Breast epithelium (tissue), 4 donors: ENCODE measurements around the gene GPR183. TPM values are rescaled to one million over a fixed set of nuclear protein-coding genes. Genes with fewer than 3 reads are reported as not detected.
"Not testable (repeated sequence)": the region's sequence is repeated elsewhere in the genome, so short reads cannot be mapped to it uniquely, and the experiment has no call there.

Source experiments
- DNase-seq, 2 donors: peaks; one replicate each; pipeline ENCODE4 v3.0.0-alpha.2; 2019; ENCODE audit warnings: low spot score in 2 of 2
- H3K27ac ChIP-seq, 2 donors: fragments of 200-600 bp; sonication (generic) in 1 of 2; one replicate each; pipeline ENCODE4 v1.5.1; 2016 to 2019; ENCODE audit warnings: mild to moderate bottlenecking in 1 of 2
- H3K27me3 ChIP-seq, 2 donors: fragments of 200-600 bp; sonication (generic) in 1 of 2; one replicate each; pipeline versions ENCODE4 v1.5.1 to v1.6.0; 2017 to 2019; ENCODE audit warnings: control low read depth in 1 of 2, mild to moderate bottlenecking in 1 of 2
- H3K36me3 ChIP-seq: fragments of 200-600 bp; one replicate; pipeline ENCODE4 v1.5.1; 2019
- H3K4me1 ChIP-seq, 2 donors: fragments of 200-600 bp; sonication (generic); one replicate each; pipeline ENCODE4 v1.5.1; 2016 to 2019; ENCODE audit warnings: control low read depth in 1 of 2
- H3K4me3 ChIP-seq, 3 donors: fragments of 200-600 bp; sonication (generic); 1 replicate in 2 of 3; 2 replicates in 1 of 3; pipeline ENCODE4 v1.5.1; 2016 to 2019; ENCODE audit warnings: mild to moderate bottlenecking in 3 of 3, moderate library complexity in 2 of 3
- H3K9me3 ChIP-seq, 2 donors: fragments of 200-600 bp; sonication (generic) in 1 of 2; one replicate each; pipeline ENCODE4 v1.5.1; 2016 to 2019; ENCODE audit warnings: control low read depth in 1 of 2
- POLR2A ChIP-seq: fragments of 450-650 bp; IDR thresholded peaks from one replicate; pipeline ENCODE4 v1.6.1; 2016; ENCODE audit warnings: antibody characterized with exemption, mild to moderate bottlenecking, moderate library complexity
- POLR2AphosphoS5 ChIP-seq, 3 donors: sonication (generic); formaldehyde crosslinking; IDR thresholded peaks; one replicate each; pipeline ENCODE4 v1.6.1; 2017; ENCODE audit warnings: antibody characterized with exemption in 3 of 3
- intact Hi-C: fragments of 100-400 bp; cut with DNase I; formaldehyde crosslinking; loops from one replicate; pipeline ENCODE4 v1.15.1; 2023; ENCODE audit warnings: low total_unique reads
- total RNA-seq, 3 donors: library from RNA; depleted of rRNA; stranded (reverse); fragments of >200 nt; gene quantifications; one replicate each; pipeline ENCODE4 v1.1.0, GENCODE V29; 2016
- TF ChIP-seq, protein P1 (sequence below), 3 donors: fragments of 450-650 bp; IDR thresholded peaks; one replicate each; pipeline ENCODE4 v1.5.1; 2016 to 2017; ENCODE audit warnings: antibody characterized with exemption in 3 of 3, mild to moderate bottlenecking in 3 of 3, moderate library complexity in 3 of 3

Gene GPR183
- total RNA-seq, 3 donors from 2014 or later = 10.2 to 30.1 (median 21.4) TPM

DNA sequence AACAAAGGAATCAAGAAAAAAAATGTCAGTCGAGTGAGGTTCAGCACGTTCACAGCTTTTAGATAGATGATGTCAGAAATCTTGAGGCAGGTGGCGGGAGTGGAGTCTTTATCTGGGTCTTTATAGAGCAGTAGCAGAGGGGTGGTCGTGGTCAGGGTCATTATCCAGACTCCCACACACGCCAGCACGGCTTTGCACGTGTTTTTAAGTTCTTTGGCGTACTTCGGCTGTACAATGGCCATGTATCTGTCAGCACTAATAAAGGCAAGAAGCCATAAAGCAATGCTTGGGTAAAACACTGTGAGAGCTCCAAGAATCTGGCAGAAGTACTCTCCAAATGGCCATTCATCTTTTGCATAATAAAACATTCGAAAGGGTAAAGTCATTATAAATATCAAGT is 51.9 kb downstream of the GPR183 start:
- TF ChIP-seq POLR2AphosphoS5 (IDR thresholded peaks at IDR 0.05) (no peak), POLR2A (no peak)
- TF ChIP-seq, protein P1, sequence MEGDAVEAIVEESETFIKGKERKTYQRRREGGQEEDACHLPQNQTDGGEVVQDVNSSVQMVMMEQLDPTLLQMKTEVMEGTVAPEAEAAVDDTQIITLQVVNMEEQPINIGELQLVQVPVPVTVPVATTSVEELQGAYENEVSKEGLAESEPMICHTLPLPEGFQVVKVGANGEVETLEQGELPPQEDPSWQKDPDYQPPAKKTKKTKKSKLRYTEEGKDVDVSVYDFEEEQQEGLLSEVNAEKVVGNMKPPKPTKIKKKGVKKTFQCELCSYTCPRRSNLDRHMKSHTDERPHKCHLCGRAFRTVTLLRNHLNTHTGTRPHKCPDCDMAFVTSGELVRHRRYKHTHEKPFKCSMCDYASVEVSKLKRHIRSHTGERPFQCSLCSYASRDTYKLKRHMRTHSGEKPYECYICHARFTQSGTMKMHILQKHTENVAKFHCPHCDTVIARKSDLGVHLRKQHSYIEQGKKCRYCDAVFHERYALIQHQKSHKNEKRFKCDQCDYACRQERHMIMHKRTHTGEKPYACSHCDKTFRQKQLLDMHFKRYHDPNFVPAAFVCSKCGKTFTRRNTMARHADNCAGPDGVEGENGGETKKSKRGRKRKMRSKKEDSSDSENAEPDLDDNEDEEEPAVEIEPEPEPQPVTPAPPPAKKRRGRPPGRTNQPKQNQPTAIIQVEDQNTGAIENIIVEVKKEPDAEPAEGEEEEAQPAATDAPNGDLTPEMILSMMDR (IDR thresholded peaks at IDR 0.05) = no peak
- Histone ChIP-seq H3K4me1 (no peaks in the 10 kb centered on the region), H3K4me3 (no peak overlapping the region), H3K36me3 (no peaks in the 10 kb centered on the region), H3K27ac (no peak overlapping the region), H3K9me3 (no peaks in the 10 kb centered on the region), H3K27me3 (no peaks in the 10 kb centered on the region)
- intact Hi-C loops = no loop called here
- DNase-seq = no peak

DNA sequence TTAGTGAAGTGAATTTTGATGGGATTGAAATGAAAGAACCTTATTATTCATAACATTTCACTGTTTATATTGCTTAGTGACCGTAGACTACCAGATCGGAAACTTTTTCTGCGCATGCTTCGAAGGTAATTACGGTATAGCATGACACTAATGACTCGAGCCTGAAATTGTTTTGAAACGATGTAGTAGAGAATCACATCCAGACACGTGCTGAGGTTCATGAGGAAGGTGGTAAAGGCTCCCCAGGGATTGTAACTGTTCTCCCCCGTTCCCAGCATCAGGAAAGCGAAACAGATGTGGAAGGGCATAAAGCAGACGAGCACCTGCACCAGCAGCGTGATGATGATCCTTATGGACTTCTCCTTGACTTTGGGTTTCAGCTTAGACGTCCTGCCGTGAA is 52.4 kb downstream of the GPR183 start:
- Histone ChIP-seq H3K27ac (no peak overlapping the region), H3K4me3 (no peak overlapping the region), H3K36me3 (no peaks in the 10 kb centered on the region), H3K9me3 (no peaks in the 10 kb centered on the region), H3K27me3 (no peaks in the 10 kb centered on the region), H3K4me1 (no peaks in the 10 kb centered on the region)
- intact Hi-C loops = no loop called here
- no peak for TF ChIP-seq POLR2A
- TF ChIP-seq, protein P1 (IDR thresholded peaks at IDR 0.05) = no peak
- TF ChIP-seq POLR2AphosphoS5 (IDR thresholded peaks at IDR 0.05) = no peak
- DNase-seq = no peak

DNA sequence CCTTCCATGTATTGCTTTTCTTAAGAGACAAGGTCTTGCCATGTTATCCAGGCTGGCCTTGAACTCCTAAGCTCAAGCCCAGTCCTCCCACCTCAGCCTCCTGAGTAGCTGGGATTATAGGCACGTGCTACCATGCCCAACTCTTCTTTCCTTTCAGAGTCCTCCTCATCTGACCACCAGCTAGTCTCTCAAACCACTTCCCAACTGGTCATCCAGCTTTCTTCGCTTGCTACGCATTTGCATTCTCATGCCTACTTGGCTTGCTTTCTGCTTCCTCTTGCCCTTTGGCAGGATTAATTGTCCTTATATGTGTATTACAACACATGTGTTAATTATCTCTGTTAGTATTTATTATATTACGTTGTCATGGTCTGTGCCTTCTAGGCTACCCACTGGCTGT is 55.3 kb downstream of the GPR183 start:
- TF ChIP-seq POLR2A (no peak), POLR2AphosphoS5 (IDR thresholded peaks at IDR 0.05) (no peak)
- TF ChIP-seq, protein P1 (IDR thresholded peaks at IDR 0.05) = no peak
- intact Hi-C loops = no loop called here
- Histone ChIP-seq H3K36me3 (no peaks in the 10 kb centered on the region), H3K9me3 (no peaks in the 10 kb centered on the region), H3K4me3 (no peak overlapping the region), H3K4me1 (no peaks in the 10 kb centered on the region), H3K27me3 (no peaks in the 10 kb centered on the region), H3K27ac (peak overlapping the region in 1 of 2 donors; percentile 45)
- no peak for DNase-seq

DNA sequence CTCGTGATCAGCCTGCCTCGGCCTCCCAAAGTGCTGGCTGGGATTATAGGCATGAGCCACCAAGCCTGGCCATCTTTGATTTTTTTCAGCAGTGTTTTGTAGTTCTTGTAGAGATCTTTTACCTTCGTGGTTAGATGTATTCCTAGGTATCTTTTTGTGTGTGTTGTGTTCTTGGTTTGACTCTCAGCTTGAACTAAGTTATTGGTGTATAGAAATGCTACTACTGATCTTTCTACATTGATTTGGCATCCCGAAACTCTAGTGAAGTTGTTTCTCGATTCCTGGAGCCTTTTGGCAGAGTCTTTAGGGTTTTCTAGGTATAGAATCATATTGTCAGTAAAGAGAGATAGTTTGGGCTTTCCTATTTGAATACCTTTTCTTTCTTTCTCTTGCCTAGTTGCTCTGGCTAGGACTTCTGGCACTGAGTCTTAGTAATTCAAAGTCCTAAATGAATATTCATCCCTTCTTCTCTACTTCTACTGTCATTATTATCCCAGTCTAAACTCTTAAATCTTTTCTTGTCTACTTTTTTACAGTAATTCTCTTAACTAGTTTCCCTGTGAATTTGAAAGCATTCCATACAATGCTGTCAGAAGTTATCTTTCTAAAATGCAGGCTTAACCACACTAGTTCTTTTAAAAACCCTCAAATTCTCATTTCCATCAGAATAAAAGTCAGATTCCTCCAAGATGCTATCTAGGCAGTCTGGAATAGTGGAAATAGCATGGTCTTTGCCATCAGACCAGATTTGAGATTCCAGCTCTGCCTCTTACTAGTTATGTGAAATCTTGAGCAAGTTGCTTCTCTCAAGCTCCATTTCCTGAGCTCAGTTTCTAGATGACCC is 56.0 kb downstream of the GPR183 start:
- Histone ChIP-seq H3K9me3 (no peaks in the 10 kb centered on the region), H3K27me3 (no peaks in the 10 kb centered on the region), H3K4me3 (no peak overlapping the region), H3K27ac (no peak overlapping the region), H3K36me3 (no peaks in the 10 kb centered on the region), H3K4me1 (no peaks in the 10 kb centered on the region)
- TF ChIP-seq POLR2A (no peak), POLR2AphosphoS5 (IDR thresholded peaks at IDR 0.05) (no peak)
- TF ChIP-seq, protein P1 (IDR thresholded peaks at IDR 0.05) = no peak
- intact Hi-C loops = no loop called here
- DNase-seq = no peak

DNA sequence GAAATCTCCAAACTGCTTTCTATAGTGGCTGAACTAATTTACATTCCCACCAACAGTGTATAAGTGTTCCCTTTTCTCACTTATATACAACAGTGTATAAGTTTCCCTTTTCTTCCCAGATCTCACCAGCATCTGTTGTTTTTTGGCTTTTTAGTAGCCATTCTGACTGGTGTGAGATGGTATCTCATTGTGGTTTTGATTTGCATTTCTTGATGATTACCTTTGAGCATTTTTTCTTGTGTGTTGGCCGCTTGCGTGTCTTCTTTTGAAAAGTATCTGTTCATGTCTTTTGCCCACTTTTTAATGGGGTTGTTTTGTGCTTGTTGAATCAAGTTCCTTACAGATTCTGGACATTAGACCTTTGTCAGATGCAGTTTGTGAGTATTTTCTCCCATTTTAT is 57.6 kb downstream of the GPR183 start:
- H3K27ac ChIP-seq, H3K27me3 ChIP-seq, intact Hi-C loops, H3K4me3 ChIP-seq, DNase-seq, H3K9me3 ChIP-seq, H3K36me3 ChIP-seq, H3K4me1 ChIP-seq: not testable (repeated sequence)

DNA sequence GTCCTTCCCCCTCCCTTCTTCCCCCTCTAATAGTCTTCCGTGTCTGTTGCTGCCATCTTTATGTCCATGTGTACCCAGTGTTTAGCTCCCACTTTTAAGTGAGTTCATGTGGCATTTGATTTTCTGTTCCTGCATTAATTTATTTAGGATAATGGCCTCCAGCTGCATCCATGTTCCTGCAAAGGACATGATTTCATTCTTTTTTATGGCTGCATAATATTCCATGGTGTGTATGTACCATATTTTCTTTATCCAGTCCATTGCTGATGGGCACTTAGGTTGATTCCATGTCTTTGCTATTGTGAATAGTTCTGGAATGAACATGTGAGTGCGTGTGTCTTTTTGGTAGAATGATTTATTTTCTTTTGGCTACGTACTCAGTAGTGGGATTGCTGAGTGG is 58.0 kb downstream of the GPR183 start:
- H3K36me3 ChIP-seq, H3K4me3 ChIP-seq, intact Hi-C loops, H3K27me3 ChIP-seq, H3K9me3 ChIP-seq, H3K27ac ChIP-seq, DNase-seq, H3K4me1 ChIP-seq: not testable (repeated sequence)
